ENCODE measurements around the gene KDM6A.

- TF ChIP-seq CTCF (IDR thresholded peaks at IDR 0.05): no peak
- TF ChIP-seq POLR2A (IDR thresholded peaks at IDR 0.05): no peak
Observed at GRCh38 chrX:44890247-44890646, 17.3 kb downstream of the KDM6A start.

Measured in body of pancreas (tissue), 4 donors.